Ovary (tissue), 3 donors: ENCODE results near the gene CCDC122.

ENCODE experiments used
- POLR2A ChIP-seq: fragments of 450-650 bp; IDR thresholded peaks from one replicate; pipeline ENCODE4 v1.6.1; 2017; ENCODE audit warnings: antibody characterized with exemption, mild to moderate bottlenecking, moderate library complexity
- TF ChIP-seq, protein P1 (sequence below), 3 donors: fragments of 450-650 bp in 2 of 3; fragments of 200-600 bp in 1 of 3; IDR thresholded peaks; one replicate each; pipeline versions ENCODE4 v1.5.1 to v1.8.0; 2016 to 2022; ENCODE audit warnings: antibody characterized with exemption in 3 of 3, mild to moderate bottlenecking in 1 of 3
- donor health status: DM: no; HTN: no; CAD: no.

DNA sequence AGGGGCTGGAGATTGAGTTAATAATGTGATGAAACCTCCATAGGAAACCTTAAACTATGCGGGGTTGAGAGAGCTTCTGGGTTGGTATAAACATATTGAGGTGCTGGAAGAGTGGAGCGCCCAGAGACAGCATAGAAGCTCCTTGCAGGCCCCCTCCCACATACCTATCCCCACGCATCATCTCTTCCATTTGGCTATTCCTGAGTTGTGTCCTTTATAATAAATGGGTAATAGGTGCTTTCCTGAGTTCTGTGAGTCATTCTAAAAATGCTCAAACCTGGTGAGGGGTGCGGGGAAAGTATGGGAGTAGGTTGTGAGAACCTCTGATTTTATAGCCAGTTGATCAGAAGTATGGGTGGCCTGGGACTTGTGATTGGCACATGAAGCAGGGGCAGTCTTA lies 14.6 kb downstream of the CCDC122 start:
- TF ChIP-seq, protein P1, sequence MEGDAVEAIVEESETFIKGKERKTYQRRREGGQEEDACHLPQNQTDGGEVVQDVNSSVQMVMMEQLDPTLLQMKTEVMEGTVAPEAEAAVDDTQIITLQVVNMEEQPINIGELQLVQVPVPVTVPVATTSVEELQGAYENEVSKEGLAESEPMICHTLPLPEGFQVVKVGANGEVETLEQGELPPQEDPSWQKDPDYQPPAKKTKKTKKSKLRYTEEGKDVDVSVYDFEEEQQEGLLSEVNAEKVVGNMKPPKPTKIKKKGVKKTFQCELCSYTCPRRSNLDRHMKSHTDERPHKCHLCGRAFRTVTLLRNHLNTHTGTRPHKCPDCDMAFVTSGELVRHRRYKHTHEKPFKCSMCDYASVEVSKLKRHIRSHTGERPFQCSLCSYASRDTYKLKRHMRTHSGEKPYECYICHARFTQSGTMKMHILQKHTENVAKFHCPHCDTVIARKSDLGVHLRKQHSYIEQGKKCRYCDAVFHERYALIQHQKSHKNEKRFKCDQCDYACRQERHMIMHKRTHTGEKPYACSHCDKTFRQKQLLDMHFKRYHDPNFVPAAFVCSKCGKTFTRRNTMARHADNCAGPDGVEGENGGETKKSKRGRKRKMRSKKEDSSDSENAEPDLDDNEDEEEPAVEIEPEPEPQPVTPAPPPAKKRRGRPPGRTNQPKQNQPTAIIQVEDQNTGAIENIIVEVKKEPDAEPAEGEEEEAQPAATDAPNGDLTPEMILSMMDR (IDR thresholded peaks at IDR 0.05): no peak
- TF ChIP-seq POLR2A: no peak
